Retinal pigment epithelial cell (primary cell): Measurements from ENCODE around the gene FBLN1.
"Not testable (repeated sequence)": the region's sequence is repeated elsewhere in the genome, so short reads cannot be mapped to it uniquely, and the experiment has no call there.

Experiments
- DNase-seq: peaks from one replicate; pipeline ENCODE4 v3.0.0-alpha.2; 2010; ENCODE audit warnings: low read depth
- H3K4me3 ChIP-seq: 2 replicates; pipeline ENCODE4 v1.5.1; 2011; ENCODE audit warnings: mild to moderate bottlenecking, low read length, control low read depth, moderate library complexity
- TF ChIP-seq, protein P1 (sequence below): conservative IDR thresholded peaks from 2 replicates; pipeline ENCODE4 v1.5.1; 2011; ENCODE audit warnings: low read depth, low read length, control low read depth, inconsistent platforms

FBLN1 gene

DNA sequence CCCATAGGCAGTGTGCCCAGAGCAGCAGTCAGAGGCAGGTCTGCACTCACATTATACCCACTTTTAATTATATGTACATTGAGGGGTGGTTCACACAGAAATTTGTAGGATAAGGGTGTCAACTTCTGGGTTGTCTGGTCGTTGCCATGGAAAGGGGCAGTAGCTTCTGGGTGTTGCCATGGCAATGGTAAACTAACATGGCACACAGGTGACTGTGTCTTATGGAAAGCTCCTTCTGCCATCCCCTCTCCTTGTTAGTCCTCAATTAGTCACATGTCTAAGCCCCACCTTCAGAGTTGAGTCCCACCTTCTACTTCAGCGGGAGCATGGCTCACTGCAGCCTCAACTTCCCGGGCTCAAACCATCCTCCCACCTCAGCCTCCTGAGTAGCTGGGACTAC, 112.7 kb downstream of the FBLN1 start:
- TF ChIP-seq, protein P1, sequence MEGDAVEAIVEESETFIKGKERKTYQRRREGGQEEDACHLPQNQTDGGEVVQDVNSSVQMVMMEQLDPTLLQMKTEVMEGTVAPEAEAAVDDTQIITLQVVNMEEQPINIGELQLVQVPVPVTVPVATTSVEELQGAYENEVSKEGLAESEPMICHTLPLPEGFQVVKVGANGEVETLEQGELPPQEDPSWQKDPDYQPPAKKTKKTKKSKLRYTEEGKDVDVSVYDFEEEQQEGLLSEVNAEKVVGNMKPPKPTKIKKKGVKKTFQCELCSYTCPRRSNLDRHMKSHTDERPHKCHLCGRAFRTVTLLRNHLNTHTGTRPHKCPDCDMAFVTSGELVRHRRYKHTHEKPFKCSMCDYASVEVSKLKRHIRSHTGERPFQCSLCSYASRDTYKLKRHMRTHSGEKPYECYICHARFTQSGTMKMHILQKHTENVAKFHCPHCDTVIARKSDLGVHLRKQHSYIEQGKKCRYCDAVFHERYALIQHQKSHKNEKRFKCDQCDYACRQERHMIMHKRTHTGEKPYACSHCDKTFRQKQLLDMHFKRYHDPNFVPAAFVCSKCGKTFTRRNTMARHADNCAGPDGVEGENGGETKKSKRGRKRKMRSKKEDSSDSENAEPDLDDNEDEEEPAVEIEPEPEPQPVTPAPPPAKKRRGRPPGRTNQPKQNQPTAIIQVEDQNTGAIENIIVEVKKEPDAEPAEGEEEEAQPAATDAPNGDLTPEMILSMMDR, result no peak
- H3K4me3 ChIP-seq, result no peak overlapping the region
- DNase-seq, result no peak

DNA sequence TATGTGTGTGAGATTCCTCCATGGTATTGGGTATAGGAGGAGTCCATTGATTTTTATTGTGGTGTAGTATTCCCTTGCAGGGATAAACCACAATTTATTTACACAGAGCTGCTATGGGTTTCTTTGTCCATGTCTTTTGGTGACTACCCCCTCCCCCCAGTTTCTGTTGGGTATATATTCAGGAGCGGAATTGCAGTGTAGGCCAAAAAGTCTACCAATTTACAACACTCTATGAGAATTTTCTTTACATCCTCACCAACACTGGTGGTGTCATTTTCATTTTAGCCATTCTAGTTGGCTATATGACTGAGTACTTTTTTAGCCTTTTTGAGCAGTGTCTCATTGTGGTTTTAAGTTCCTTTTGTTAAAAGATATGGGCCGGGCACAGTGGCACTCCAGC, 113.7 kb downstream of the FBLN1 start:
- H3K4me3 ChIP-seq, result no peak overlapping the region
- no peak for DNase-seq
- TF ChIP-seq, protein P1, result no peak

DNA sequence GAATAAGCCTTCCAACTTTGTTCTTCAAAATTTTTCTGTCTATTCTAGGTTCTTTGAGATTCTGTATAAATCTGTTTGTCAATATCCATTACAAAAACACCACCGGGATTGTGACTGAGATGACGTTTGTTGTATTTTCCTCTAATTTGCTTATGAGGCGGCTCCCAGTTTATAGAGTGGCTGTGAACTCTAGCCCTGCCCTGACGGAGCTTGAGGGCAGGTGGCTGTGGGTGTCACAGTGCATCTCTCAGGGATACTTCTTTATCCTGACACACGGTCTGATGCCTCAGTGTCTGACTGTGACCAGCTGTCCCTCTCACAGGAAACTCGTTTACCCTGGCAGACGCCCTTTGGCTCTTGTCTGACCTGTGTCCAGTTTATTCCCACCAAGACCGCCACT, 115.3 kb downstream of the FBLN1 start:
- H3K4me3 ChIP-seq, result no peak overlapping the region
- no peak for DNase-seq
- TF ChIP-seq, protein P1, result no peak

DNA sequence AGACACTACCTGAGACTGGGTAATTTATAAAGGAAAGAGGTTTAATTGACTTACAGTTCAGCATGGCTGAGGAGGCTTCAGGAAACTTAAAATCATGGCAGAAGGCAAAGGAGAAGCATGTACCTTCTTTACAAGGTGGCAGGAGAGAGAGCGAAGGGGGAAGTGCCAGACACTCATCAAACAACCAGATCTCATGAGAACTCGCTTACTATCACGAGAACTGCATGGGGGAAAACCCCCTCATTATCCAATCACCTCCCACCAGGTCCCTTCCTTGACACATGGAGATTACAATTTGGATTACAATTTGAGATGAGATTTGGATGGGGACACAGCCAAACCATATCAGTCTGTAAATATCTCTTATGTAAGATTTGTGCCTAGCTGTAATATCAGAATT, 118.0 kb downstream of the FBLN1 start:
- DNase-seq, result no peak
- TF ChIP-seq, protein P1, result no peak
- no peak overlapping the region for H3K4me3 ChIP-seq

DNA sequence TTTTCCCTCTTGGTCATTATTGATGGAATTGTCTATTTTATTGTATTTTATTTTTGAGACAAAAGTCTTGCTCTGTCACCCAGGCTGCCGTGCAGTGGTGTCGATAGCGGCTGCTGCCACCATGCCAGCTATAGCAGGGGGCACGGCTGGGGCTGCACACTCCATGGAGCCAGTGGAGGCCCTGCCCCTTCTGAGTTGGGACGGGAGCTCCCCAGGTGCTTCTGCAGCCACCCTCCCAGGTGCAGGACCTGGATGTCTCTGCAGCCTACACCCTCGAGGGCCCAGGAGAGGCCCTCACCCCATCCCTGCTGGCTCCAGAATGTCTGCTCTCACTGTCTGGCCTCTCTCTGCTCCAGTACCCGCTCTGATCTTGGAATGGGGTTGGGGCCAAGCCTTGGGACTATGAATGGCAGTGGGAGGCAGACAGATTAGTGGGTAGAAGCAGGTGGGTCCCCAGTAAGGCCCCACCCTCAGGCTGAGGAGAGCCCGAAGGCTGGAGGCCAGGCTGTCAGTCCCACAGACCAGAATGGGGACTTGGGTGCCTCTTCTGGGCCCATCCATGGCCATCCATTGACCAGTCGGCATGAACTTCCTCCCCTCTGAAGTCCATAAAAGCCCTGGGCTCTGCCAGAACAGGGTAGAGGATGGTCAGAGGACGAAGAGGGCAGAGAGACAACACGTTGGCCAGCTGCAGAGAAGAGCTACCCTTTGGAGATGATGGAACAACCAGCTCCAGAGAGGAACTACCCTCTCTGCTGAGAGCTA, 119.3 kb downstream of the FBLN1 start:
- H3K4me3 ChIP-seq, result no peak overlapping the region
- TF ChIP-seq, protein P1, result no peak
- no peak for DNase-seq

DNA sequence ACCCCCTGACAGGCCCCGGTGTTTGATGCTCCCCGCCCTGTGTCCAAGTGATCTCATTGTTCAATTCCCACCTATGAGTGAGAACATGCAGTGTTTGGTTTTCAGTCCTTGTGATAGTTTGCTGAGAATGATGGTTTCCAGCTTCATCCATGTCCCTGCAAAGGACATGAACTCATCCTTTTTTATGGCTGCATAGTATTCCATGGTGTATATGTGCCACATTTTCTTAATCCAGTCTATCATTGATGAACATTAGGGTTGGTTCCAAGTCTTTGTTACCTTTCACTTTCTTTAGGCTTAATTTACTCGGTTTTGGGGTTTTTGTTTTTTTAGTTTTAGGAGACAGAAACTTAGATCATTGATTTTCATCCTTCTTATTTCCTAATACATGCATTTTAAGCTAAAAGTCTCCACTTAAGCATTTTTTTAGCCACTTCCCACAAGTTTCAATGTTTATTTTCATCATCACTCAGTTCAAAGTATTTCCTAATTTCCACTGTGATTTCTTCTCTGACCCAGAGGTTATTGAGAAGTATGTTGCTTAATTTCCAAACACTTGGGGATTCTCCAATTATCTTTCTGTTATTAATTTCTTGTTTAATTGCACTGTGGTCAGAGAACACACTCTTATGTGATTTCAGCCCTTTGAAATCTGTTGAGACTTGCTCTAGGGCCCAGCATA, 120.9 kb downstream of the FBLN1 start:
- H3K4me3 ChIP-seq, DNase-seq: not testable (repeated sequence)

DNA sequence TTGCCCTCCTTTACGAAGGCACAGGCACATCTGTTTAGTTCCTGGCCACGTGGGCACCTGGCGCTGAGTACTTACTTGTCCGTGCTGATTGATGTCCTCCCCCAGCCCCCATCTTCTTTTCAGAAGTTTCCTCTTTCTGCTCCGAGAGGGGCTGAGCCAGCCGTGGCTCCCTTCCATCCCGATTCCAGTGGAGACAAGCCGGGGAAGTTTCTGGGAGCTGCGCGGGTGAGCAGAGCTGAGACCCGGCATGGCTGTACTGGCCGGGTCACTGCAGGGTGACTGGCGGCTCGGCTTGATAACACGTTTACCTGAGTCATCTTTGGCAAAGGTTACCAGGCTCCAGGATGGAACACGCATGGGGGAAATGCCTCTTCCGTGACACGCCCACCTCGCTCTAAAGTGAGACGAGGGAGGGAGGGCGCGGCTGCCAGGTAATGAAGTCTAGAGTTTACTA, 123.5 kb downstream of the FBLN1 start:
- H3K4me3 ChIP-seq, result no peak overlapping the region
- TF ChIP-seq, protein P1, result no peak
- DNase-seq, result no peak
